ENCODE results near the gene ARHGAP33.
"Not testable (repeated sequence)": the region's sequence is repeated elsewhere in the genome, so short reads cannot be mapped to it uniquely, and the experiment has no call there.

ARHGAP33 gene

GRCh38 chr19:35780717-35781116 is 5.4 kb downstream of the ARHGAP33 start:
- no peak for DNase-seq

GRCh38 chr19:35781650-35782049 is 6.3 kb downstream of the ARHGAP33 start:
- no peak for DNase-seq

- no peak for DNase-seq
These were observed 7.2 kb downstream of the ARHGAP33 start for GRCh38 chr19:35782589-35782988.

- no peak for DNase-seq
These were observed 8.4 kb downstream of the ARHGAP33 start for GRCh38 chr19:35783469-35784434.

GRCh38 chr19:35784503-35785338 is 9.4 kb downstream of the ARHGAP33 start:
- DNase-seq, result no peak

GRCh38 chr19:35785339-35785627 is 9.9 kb downstream of the ARHGAP33 start:
- no peak for DNase-seq

GRCh38 chr19:35786299-35787160 is 11.2 kb downstream of the ARHGAP33 start:
- no peak for DNase-seq

GRCh38 chr19:35787227-35787799 is 11.9 kb downstream of the ARHGAP33 start:
- DNase-seq, result no peak

- no peak for DNase-seq
These were observed 13.0 kb downstream of the ARHGAP33 start for GRCh38 chr19:35788205-35788960.

- no peak for DNase-seq
These were observed 14.0 kb downstream of the ARHGAP33 start for GRCh38 chr19:35789195-35789977.

- no peak for DNase-seq
These were observed 14.9 kb downstream of the ARHGAP33 start for GRCh38 chr19:35789978-35790944.

- DNase-seq, result peak; percentile 25
These were observed 15.8 kb downstream of the ARHGAP33 start for GRCh38 chr19:35790981-35791813.

- DNase-seq, result no peak
These were observed 16.5 kb downstream of the ARHGAP33 start for GRCh38 chr19:35791814-35792279.

- DNase-seq, result no peak
These were observed 16.9 kb downstream of the ARHGAP33 start for GRCh38 chr19:35792312-35792711.

GRCh38 chr19:35792888-35793287 is 17.5 kb downstream of the ARHGAP33 start:
- DNase-seq, result no peak

GRCh38 chr19:35793381-35794165 is 18.2 kb downstream of the ARHGAP33 start:
- no peak for DNase-seq

GRCh38 chr19:35795564-35795963 is 20.2 kb downstream of the ARHGAP33 start:
- DNase-seq, result not testable (repeated sequence)
